GM10248 (cell line): ENCODE data around the gene ATF5.

ENCODE experiments used
- CTCF ChIA-PET: fragments of 300-600 bp; sonication (Branson Sonifier 250); formaldehyde crosslinking; extraction: SDS; loops from one replicate; lab custom pipeline; 2021; ENCODE audit warnings: antibody characterized with exemption; lab: Yijun Ruan, JAX
- POLR2A ChIA-PET: fragments of 350-650 bp; sonication (Branson Sonifier 250); formaldehyde crosslinking; extraction: SDS; loops from one replicate; lab custom pipeline; 2020; ENCODE audit warnings: antibody characterized with exemption; lab: Yijun Ruan, JAX
- DNase-seq: peaks from one replicate; pipeline ENCODE4 v3.0.0; 2012; ENCODE audit errors: extremely low spot score
- TF ChIP-seq, protein P1 (sequence below): IDR thresholded peaks from 2 replicates; pipeline ENCODE4 v1.5.1; 2012; ENCODE audit warnings: mild to moderate bottlenecking, low read depth; ENCODE audit errors: extremely low read depth, missing control alignments, control extremely low read depth

Gene ATF5

DNA sequence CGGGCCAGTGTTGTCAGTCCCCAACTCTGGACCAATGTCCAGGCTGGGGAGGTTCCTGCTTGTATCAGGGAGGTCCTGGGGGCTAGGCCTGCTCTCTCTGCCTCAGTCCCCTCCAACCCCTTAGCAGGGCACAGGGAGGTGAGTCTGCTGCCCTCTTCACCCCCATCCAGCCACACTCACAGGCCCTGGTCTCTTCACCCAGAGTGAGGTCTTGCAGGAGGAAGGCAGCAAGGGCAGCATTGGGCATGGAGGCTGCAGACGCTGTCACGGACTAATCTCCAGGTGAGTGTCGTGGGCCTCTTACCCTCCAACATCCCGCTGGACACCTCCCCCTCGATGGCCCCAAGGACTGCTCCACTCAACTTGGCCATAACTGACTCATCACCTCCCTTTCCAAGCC lies 43.8 kb downstream of the ATF5 start:
- TF ChIP-seq, protein P1, sequence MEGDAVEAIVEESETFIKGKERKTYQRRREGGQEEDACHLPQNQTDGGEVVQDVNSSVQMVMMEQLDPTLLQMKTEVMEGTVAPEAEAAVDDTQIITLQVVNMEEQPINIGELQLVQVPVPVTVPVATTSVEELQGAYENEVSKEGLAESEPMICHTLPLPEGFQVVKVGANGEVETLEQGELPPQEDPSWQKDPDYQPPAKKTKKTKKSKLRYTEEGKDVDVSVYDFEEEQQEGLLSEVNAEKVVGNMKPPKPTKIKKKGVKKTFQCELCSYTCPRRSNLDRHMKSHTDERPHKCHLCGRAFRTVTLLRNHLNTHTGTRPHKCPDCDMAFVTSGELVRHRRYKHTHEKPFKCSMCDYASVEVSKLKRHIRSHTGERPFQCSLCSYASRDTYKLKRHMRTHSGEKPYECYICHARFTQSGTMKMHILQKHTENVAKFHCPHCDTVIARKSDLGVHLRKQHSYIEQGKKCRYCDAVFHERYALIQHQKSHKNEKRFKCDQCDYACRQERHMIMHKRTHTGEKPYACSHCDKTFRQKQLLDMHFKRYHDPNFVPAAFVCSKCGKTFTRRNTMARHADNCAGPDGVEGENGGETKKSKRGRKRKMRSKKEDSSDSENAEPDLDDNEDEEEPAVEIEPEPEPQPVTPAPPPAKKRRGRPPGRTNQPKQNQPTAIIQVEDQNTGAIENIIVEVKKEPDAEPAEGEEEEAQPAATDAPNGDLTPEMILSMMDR, result no peak
- CTCF ChIA-PET, result interaction anchor here (1.2 kb wide), 1 partner anchor 35 kb away, joined by 3 read pairs; no protein-coding TSS in a partner anchor
- POLR2A ChIA-PET, result no interaction called here

DNA sequence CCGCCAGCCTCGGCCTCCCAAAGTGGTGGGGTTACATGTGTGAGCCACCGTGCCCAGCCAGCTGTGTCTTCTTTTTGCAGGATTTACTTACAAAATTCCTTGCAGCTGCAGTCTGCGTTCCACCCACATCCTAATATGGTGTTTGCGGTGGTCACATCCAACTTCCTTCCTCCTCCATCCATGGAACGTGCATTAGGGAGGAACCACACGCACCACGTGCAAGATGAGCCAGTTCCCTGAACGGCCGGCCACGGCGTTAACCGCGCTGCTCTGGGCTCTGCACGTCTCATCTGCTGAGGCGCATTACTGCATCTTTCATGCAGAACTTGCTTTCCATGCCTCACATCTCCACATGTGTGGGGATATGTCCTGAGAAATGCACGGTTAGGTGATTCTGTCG lies 45.0 kb downstream of the ATF5 start:
- ChIA-PET CTCF (no interaction called here), POLR2A (no interaction called here)
- DNase-seq, result no peak
- TF ChIP-seq, protein P1, result no peak

More for the DNA sequence above, 43.8 kb downstream of the ATF5 start:
- DNase-seq, result no peak

DNA sequence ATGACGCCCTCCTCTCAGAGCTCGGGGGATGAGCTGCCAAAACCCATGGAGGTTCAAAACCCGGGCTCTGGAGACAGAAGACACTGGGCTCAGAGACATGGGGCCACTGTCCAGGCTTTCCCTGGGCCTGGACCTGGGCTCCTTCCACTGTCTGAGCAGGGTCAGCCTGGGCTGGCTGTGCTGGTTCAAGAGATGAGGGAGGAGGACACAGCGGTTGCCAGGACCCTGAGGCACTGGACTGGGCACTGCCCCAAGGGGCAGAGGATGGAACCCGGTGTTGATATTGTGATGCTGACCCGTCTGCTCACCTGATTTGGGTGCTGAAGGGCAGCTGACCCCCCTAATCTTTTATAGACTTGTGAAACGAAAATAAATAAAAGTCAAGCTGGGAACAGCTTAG lies 46.0 kb downstream of the ATF5 start:
- TF ChIP-seq, protein P1, result no peak
- DNase-seq, result no peak
- ChIA-PET POLR2A (no interaction called here), CTCF (interaction anchor here (1.3 kb wide), 1 partner anchor 11 kb away, joined by 3 read pairs; no protein-coding TSS in a partner anchor)

DNA sequence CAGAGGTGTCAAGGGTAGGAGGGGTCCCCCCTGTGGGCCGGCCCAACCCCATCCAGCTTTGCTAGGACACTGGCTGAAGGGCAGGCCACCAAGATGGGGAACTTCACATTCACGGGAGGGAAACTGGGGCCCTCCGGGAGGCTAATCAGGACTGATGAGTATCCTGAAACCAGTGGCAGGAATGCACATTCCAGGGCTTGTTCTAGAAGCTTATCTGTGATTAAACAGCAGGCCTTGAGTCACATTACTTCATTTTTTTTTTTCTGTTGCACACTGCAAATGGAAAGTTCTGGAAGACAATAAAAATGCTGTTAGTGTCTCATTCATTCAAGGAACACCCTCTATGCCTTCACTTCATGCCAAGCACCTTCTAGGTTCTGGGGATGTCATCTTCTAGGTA lies 47.5 kb downstream of the ATF5 start:
- CTCF ChIA-PET, result interaction anchor here (1.6 kb wide), 1 partner anchor 39 kb away, joined by 4 read pairs; no protein-coding TSS in a partner anchor
- POLR2A ChIA-PET, result no interaction called here
- TF ChIP-seq, protein P1, result no peak
- DNase-seq, result no peak

DNA sequence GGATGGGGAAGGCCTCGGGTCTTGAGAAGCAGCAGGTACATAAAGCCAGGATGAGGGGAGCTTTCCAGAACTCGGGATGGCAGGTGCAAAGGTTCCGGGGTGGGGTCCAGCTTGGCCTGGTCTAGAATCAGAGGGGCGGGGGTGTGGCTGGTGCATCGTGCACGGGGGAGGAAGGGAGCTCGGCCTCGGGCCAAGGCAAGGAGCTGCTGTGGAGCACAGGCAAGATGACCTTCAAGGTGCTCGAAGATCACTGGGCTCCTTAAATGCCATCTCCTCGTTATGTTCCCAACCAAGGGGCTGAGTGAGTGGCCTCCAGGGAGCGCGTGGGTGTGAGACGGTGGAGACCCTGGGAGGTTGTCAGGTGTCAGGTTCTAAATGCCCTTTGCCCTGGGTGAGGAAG lies 48.1 kb downstream of the ATF5 start:
- no peak for DNase-seq
- POLR2A ChIA-PET, result no interaction called here
- CTCF ChIA-PET, result interaction anchor here (1.2 to 1.6 kb wide), 2 partner anchors 10 to 39 kb away, joined by 4 to 5 read pairs; no protein-coding TSS in a partner anchor
- TF ChIP-seq, protein P1, result no peak

DNA sequence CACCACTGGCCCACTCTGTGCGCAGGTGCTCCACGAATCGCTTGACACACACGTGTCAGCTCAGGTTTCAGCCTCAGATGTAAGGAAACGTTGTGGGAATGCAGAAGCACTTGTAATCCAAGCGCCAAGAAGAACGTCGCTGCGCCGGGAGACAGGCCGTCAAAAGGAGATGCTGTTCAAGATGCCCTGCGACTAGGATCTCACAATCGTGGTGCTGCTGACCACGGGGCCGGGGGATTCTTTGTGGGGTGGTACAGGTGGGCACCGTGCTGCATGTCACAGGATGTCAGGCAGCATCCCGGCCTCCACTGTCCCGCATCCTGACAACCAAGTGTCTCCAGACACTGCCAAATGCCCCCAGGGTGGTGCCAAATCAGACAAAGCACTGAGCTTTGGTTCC lies 48.9 kb downstream of the ATF5 start:
- no peak for DNase-seq
- TF ChIP-seq, protein P1, result no peak
- ChIA-PET POLR2A (no interaction called here), CTCF (interaction anchor here (1.2 to 1.6 kb wide), 2 partner anchors 11 to 40 kb away, joined by 4 to 5 read pairs; no protein-coding TSS in a partner anchor)

DNA sequence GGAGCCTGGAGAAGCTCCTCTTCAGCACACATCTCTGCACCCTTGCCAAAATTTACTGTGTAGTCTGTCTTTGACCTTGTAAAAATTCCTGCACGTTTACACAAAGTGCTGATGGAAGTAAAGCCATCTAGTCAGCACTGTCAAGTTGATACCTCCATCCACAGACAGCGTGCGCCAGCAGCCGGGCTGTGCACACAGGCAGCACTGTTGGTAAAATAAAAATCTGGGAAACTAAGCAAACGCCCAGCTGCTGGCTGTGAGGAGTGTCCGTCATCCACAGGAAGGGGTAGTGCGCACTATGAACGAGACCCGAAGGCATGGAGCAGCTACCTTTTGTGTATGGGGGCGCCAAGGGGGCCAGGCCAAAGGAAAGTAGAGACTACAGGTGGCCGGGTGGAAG lies 49.3 kb downstream of the ATF5 start:
- DNase-seq, result no peak
- POLR2A ChIA-PET, result no interaction called here
- CTCF ChIA-PET, result interaction anchor here (0.9 to 2.7 kb wide), 4 partner anchors 12 to 41 kb away, joined by 3 to 11 read pairs (median 4); no protein-coding TSS in a partner anchor
- TF ChIP-seq, protein P1, result no peak
